ENCODE measurements around the gene SLC38A10. TPM values are rescaled to one million over a fixed set of nuclear protein-coding genes. Genes with fewer than 3 reads are reported as not detected.

SLC38A10 gene
- total and polyA plus RNA-seq, 2 donors from 2014 or later: 72.7 to 89.7 TPM

GRCh38 chr17:81328489-81328888 lies 33.4 kb upstream of the SLC38A10 start:
- H3K27me3 ChIP-seq (ENCODE audit: control insufficient read depth, insufficient read depth, low read length): no peaks in the 10 kb centered on the region
- no peak overlapping the region for H3K27ac ChIP-seq (ENCODE audit: low read depth in 2 of 2, low read length in 2 of 2)
- peak overlapping the region in 1 of 3 donors; percentile 35 for H3K4me3 ChIP-seq (ENCODE audit: low read length in 3 of 3)
- FAIRE-seq (no peak), DNase-seq (no peak)
- no peak overlapping the region for H3K9ac ChIP-seq (ENCODE audit: low read length in 3 of 3)
- H3K4me1 ChIP-seq (ENCODE audit: control insufficient read depth in 2 of 3, insufficient read depth in 2 of 3, low read depth in 1 of 3, low read length in 3 of 3): peaks cover 0 to 18% (median 5%) of the 10 kb centered on the region in 3 donors
- intact Hi-C loops (cut with DNase I): no loop called here
- no peaks in the 10 kb centered on the region for H3K9me3 ChIP-seq (ENCODE audit: control insufficient read depth in 2 of 3, insufficient read depth in 1 of 3, low read length in 3 of 3)
- no peak for TF ChIP-seq CTCF (IDR thresholded peaks at IDR 0.05; ENCODE audit: borderline replicate concordance, extremely low read depth, insufficient read depth)
- H3K36me3 ChIP-seq (ENCODE audit: control insufficient read depth in 2 of 3, insufficient read depth in 3 of 3, low read length in 3 of 3): no peaks in the 10 kb centered on the region

GRCh38 chr17:81325714-81326358 lies 30.7 kb upstream of the SLC38A10 start:
- Histone ChIP-seq H3K9me3 (ENCODE audit: control insufficient read depth in 2 of 3, insufficient read depth in 1 of 3, low read length in 3 of 3) (no peaks in the 10 kb centered on the region), H3K4me3 (ENCODE audit: low read length in 3 of 3) (no peak overlapping the region), H3K4me1 (ENCODE audit: control insufficient read depth in 2 of 3, insufficient read depth in 2 of 3, low read depth in 1 of 3, low read length in 3 of 3) (peaks cover 0 to 18% (median 5%) of the 10 kb centered on the region in 3 donors), H3K27ac (ENCODE audit: low read depth in 2 of 2, low read length in 2 of 2) (no peak overlapping the region), H3K27me3 (ENCODE audit: control insufficient read depth, insufficient read depth, low read length) (no peaks in the 10 kb centered on the region), H3K9ac (ENCODE audit: low read length in 3 of 3) (no peak overlapping the region), H3K36me3 (ENCODE audit: control insufficient read depth in 2 of 3, insufficient read depth in 3 of 3, low read length in 3 of 3) (no peaks in the 10 kb centered on the region)
- FAIRE-seq: no peak
- DNase-seq: no peak
- intact Hi-C loops (cut with DNase I): no loop called here
- TF ChIP-seq CTCF (IDR thresholded peaks at IDR 0.05; ENCODE audit: borderline replicate concordance, extremely low read depth, insufficient read depth): no peak

GRCh38 chr17:81324851-81325713 lies 30.0 kb upstream of the SLC38A10 start:
- no peak overlapping the region for H3K4me3 ChIP-seq (ENCODE audit: low read length in 3 of 3)
- DNase-seq (no peak), FAIRE-seq (no peak)
- no peaks in the 10 kb centered on the region for H3K9me3 ChIP-seq (ENCODE audit: control insufficient read depth in 2 of 3, insufficient read depth in 1 of 3, low read length in 3 of 3)
- peaks cover 0 to 18% (median 5%) of the 10 kb centered on the region in 3 donors for H3K4me1 ChIP-seq (ENCODE audit: control insufficient read depth in 2 of 3, insufficient read depth in 2 of 3, low read depth in 1 of 3, low read length in 3 of 3)
- no peak for TF ChIP-seq CTCF (IDR thresholded peaks at IDR 0.05; ENCODE audit: borderline replicate concordance, extremely low read depth, insufficient read depth)
- H3K36me3 ChIP-seq (ENCODE audit: control insufficient read depth in 2 of 3, insufficient read depth in 3 of 3, low read length in 3 of 3): no peaks in the 10 kb centered on the region
- H3K27ac ChIP-seq (ENCODE audit: low read depth in 2 of 2, low read length in 2 of 2): no peak overlapping the region
- no peaks in the 10 kb centered on the region for H3K27me3 ChIP-seq (ENCODE audit: control insufficient read depth, insufficient read depth, low read length)
- intact Hi-C loops (cut with DNase I): no loop called here
- H3K9ac ChIP-seq (ENCODE audit: low read length in 3 of 3): no peak overlapping the region

Data from kidney (tissue), 14 donors.